Neural progenitor cell (in vitro differentiated cells): ENCODE results near the gene WDR7.

Source experiments
- EZH2phosphoT487 ChIP-seq: fragments of 200-600 bp; sonication (generic); IDR thresholded peaks from 2 replicates; pipeline ENCODE4 v1.6.1; 2017; ENCODE audit warnings: antibody characterized with exemption
- TF ChIP-seq, protein P1 (sequence below): fragments of 200-600 bp; sonication (generic); IDR thresholded peaks from 2 replicates; pipeline ENCODE4 v1.5.1; 2017; ENCODE audit warnings: antibody characterized with exemption, mild to moderate bottlenecking

DNA sequence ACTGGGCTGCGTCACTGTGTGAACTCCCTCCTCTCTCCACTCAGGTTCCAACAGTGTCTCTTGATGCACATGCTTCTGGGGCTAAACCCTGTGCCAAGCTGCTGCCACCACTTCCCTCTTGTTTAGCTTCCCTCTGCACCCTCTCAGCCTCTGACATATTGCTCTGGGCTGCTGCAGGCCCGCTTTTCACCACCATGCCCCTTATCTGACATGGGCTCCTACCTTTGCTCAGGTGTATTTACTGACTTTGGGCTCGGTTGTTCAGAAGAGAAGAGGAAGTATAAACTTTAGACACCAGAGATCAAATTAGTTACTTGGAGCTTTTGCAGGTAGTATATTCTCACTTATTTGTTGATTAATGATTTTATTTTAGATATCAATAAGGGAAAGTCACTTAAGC lies 77.6 kb downstream of the WDR7 start:
- no peak for TF ChIP-seq EZH2phosphoT487
- TF ChIP-seq, protein P1, sequence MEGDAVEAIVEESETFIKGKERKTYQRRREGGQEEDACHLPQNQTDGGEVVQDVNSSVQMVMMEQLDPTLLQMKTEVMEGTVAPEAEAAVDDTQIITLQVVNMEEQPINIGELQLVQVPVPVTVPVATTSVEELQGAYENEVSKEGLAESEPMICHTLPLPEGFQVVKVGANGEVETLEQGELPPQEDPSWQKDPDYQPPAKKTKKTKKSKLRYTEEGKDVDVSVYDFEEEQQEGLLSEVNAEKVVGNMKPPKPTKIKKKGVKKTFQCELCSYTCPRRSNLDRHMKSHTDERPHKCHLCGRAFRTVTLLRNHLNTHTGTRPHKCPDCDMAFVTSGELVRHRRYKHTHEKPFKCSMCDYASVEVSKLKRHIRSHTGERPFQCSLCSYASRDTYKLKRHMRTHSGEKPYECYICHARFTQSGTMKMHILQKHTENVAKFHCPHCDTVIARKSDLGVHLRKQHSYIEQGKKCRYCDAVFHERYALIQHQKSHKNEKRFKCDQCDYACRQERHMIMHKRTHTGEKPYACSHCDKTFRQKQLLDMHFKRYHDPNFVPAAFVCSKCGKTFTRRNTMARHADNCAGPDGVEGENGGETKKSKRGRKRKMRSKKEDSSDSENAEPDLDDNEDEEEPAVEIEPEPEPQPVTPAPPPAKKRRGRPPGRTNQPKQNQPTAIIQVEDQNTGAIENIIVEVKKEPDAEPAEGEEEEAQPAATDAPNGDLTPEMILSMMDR: no peak
